Keratinocyte (primary cell): ENCODE results near the gene NCAM2. TPM values are rescaled to one million over a fixed set of nuclear protein-coding genes. Genes with fewer than 3 reads are reported as not detected.

Experiments
- DNase-seq: peaks from one replicate; pipeline ENCODE4 v3.0.0-alpha.2; 2011; ENCODE audit warnings: low read depth, missing footprints, low spot score
- FAIRE-seq: peaks from 2 replicates; lab custom pipeline; 2011; peaks lifted over from hg19 to GRCh38; lab: Jason Lieb, UNC
- H2AFZ ChIP-seq: 2 replicates; pipeline ENCODE4 v1.6.0; 2012; ENCODE audit warnings: low read length, control low read depth, inconsistent platforms; ENCODE audit not compliant: control insufficient read depth
- H3K27ac ChIP-seq: 2 replicates; pipeline ENCODE4 v1.5.1; 2011; ENCODE audit warnings: low read length; ENCODE audit not compliant: control insufficient read depth, insufficient read depth
- H3K27me3 ChIP-seq: 3 replicates; pipeline ENCODE4 v1.6.0; 2011; ENCODE audit warnings: low read length; ENCODE audit not compliant: control insufficient read depth, insufficient read depth; ENCODE audit errors: extremely low read depth
- H3K36me3 ChIP-seq, 2 experiments: 2 replicates in 1 of 2; 3 replicates in 1 of 2; pipeline ENCODE4 v1.5.1; 2011; ENCODE audit warnings: low read length in 2 of 2, mild to moderate bottlenecking in 1 of 2; ENCODE audit not compliant: control insufficient read depth in 2 of 2, insufficient read depth in 2 of 2; ENCODE audit errors: extremely low read depth in 1 of 2
- H3K4me1 ChIP-seq: 3 replicates; pipeline ENCODE4 v1.5.1; 2011; ENCODE audit warnings: low read length; ENCODE audit not compliant: control insufficient read depth, insufficient read depth; ENCODE audit errors: extremely low read depth
- H3K4me2 ChIP-seq: 3 replicates; pipeline ENCODE4 v1.6.0; 2011; ENCODE audit warnings: low read depth, low read length; ENCODE audit not compliant: control insufficient read depth, insufficient read depth; ENCODE audit errors: extremely low read depth
- H3K4me3 ChIP-seq, 3 experiments: fragments of 200-600 bp in 1 of 3; sonication (generic) in 1 of 3; 2 replicates in 2 of 3; 3 replicates in 1 of 3; pipeline ENCODE4 v1.5.1; 2011 to 2016; ENCODE audit warnings: low read length in 3 of 3, mild to moderate bottlenecking in 3 of 3, control low read depth in 2 of 3, inconsistent platforms in 1 of 3, low read depth in 1 of 3, mixed read lengths in 1 of 3, mixed run types in 1 of 3, moderate library complexity in 1 of 3; ENCODE audit not compliant: control insufficient read depth in 2 of 3, insufficient read depth in 2 of 3; ENCODE audit errors: extremely low read depth in 1 of 3
- H3K79me2 ChIP-seq: 2 replicates; pipeline ENCODE4 v1.6.0; 2012; ENCODE audit warnings: low read length; ENCODE audit not compliant: control insufficient read depth, insufficient read depth
- H3K9ac ChIP-seq: 3 replicates; pipeline ENCODE4 v1.6.0; 2011; ENCODE audit warnings: low read length; ENCODE audit not compliant: control insufficient read depth, insufficient read depth; ENCODE audit errors: extremely low read depth
- H3K9me1 ChIP-seq: 3 replicates; pipeline ENCODE4 v1.6.0; 2011; ENCODE audit warnings: low read length; ENCODE audit not compliant: control insufficient read depth, insufficient read depth; ENCODE audit errors: extremely low read depth
- H3K9me3 ChIP-seq: 2 replicates; pipeline ENCODE4 v1.5.1; 2012; ENCODE audit warnings: low read depth, low read length; ENCODE audit not compliant: control insufficient read depth
- H4K20me1 ChIP-seq: 3 replicates; pipeline ENCODE4 v1.6.0; 2011; ENCODE audit warnings: low read length; ENCODE audit not compliant: control insufficient read depth, insufficient read depth; ENCODE audit errors: extremely low read depth
- EZH2 ChIP-seq: IDR thresholded peaks from one replicate; pipeline ENCODE4 v1.6.1; 2012; ENCODE audit warnings: inconsistent platforms, mild to moderate bottlenecking, low read length, moderate library complexity
- dilution Hi-C: fragments of 300-500 bp; cut with MboI; formaldehyde crosslinking; loops from one replicate; pipeline ENCODE4 v1.7.0; 2020; ENCODE audit warnings: low sequenced_read_pairs; ENCODE audit not compliant: extremely low pct_ligation_motif_present
- polyA plus RNA-seq, 5 experiments: library from polyadenylated mRNA; depleted of rRNA in 3 of 5; stranded (reverse) in 3 of 5; stranded (forward) in 1 of 5; unstranded in 1 of 5; fragments of >200 nt; gene quantifications; 1 replicate in 1 of 5; 2 replicates in 3 of 5; 3 replicates in 1 of 5; pipeline versions ENCODE4 v1.2.1 to v1.2.3, GENCODE V29; 2011 to 2012; ENCODE audit warnings: missing spikeins in 2 of 5, low read depth in 1 of 5, low replicate concordance in 1 of 5
- TF ChIP-seq, protein P1 (sequence below), 3 experiments: IDR thresholded peaks in 1 of 3; conservative IDR thresholded peaks in 1 of 3; optimal IDR thresholded peaks in 1 of 3; 2 replicates in 2 of 3; 3 replicates in 1 of 3; pipeline versions ENCODE3 to v1.5.1; 2011; ENCODE audit warnings: low read length in 3 of 3, mild to moderate bottlenecking in 3 of 3, moderate library complexity in 2 of 3, control low read depth in 1 of 3, inconsistent platforms in 1 of 3; ENCODE audit not compliant: insufficient read depth in 2 of 3; ENCODE audit errors: extremely low read depth in 1 of 3

The NCAM2 gene
- polyA plus RNA-seq, 1 donor (not counting 4 experiments of a cell fraction or from before 2014, with no cell fraction given) = 0.16 TPM

DNA sequence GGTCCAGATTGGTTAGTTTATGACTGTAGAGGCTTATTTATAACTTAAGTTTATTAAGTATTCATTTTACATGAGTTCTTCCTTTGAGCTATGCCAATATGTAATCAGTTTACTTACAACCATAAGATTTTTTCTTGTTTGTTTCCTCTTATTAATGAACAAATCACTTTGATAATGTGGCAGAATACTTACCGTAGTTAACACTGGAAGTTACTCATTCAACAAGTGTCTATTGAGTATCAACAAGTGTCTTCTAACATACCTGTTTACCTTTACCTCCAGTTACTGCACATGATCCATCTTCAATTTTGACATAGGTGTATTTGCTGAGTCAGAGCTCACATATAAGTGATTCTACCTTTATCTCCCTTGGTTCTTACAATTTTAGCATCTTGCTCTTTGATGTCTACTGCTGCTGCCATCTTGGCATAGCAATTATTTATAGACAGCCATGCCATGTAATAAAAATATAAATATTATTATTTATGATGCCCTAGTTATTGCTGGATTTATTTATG is 205.7 kb downstream of the NCAM2 start:
- no peak overlapping the region for H2AFZ ChIP-seq
- no peaks in the 10 kb centered on the region for H4K20me1 ChIP-seq
- H3K9me3 ChIP-seq = no peaks in the 10 kb centered on the region
- H3K9me1 ChIP-seq = no peaks in the 10 kb centered on the region
- no peak overlapping the region for H3K4me2 ChIP-seq
- dilution Hi-C loops = loop anchor here (25.0 kb wide), 1 partner anchor 108 kb away; no protein-coding TSS in a partner anchor
- H3K79me2 ChIP-seq = no peaks in the 10 kb centered on the region
- no peaks in the 10 kb centered on the region for H3K27me3 ChIP-seq
- H3K4me3 ChIP-seq = no peak overlapping the region
- no peak overlapping the region for H3K9ac ChIP-seq
- no peaks in the 10 kb centered on the region for H3K36me3 ChIP-seq
- DNase-seq = no peak
- FAIRE-seq = no peak
- no peak for TF ChIP-seq EZH2
- TF ChIP-seq, protein P1, sequence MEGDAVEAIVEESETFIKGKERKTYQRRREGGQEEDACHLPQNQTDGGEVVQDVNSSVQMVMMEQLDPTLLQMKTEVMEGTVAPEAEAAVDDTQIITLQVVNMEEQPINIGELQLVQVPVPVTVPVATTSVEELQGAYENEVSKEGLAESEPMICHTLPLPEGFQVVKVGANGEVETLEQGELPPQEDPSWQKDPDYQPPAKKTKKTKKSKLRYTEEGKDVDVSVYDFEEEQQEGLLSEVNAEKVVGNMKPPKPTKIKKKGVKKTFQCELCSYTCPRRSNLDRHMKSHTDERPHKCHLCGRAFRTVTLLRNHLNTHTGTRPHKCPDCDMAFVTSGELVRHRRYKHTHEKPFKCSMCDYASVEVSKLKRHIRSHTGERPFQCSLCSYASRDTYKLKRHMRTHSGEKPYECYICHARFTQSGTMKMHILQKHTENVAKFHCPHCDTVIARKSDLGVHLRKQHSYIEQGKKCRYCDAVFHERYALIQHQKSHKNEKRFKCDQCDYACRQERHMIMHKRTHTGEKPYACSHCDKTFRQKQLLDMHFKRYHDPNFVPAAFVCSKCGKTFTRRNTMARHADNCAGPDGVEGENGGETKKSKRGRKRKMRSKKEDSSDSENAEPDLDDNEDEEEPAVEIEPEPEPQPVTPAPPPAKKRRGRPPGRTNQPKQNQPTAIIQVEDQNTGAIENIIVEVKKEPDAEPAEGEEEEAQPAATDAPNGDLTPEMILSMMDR (optimal IDR thresholded peaks at IDR 0.05 in 1 of 3, IDR thresholded peaks at IDR 0.05 in 1 of 3, conservative IDR thresholded peaks at IDR 0.05 in 1 of 3; ENCODE audit: extremely low read depth in 1 of 3, insufficient read depth in 2 of 3, low read length in 3 of 3) = no peak
- peaks cover 5% of the 10 kb centered on the region for H3K4me1 ChIP-seq
- H3K27ac ChIP-seq = no peak overlapping the region

DNA sequence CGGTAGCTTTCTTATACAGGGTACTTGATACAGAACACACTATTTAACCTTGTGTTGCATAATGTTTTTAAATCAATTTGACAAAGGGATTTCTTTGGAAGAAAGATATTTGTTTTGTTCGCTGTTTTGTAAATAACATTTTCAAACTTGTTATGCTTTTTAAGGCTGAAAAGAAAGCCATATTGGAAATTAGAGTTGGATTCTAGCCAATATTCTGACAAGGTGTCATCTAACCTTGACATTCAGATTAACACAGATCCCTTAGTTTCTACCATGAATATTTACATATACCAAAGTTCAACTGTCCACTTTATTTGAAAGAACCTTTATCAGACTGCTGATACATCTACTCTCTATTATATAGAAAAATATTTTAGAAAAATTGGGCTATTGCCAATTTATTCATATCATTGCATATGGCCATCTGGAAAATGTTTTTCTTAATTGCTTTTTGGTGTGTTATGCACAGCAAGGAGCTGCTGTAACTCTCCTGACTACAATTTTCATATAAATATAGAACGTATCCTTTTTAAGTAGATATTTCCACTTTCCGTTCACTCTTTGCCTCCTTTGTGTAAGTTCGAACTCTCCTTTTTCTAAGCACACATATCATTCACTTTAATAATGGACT is 206.3 kb downstream of the NCAM2 start:
- FAIRE-seq = no peak
- Histone ChIP-seq H3K36me3 (no peaks in the 10 kb centered on the region), H3K9me3 (no peaks in the 10 kb centered on the region), H3K9me1 (no peaks in the 10 kb centered on the region), H3K4me2 (no peak overlapping the region), H3K4me1 (peaks cover 5% of the 10 kb centered on the region), H3K4me3 (no peak overlapping the region), H3K79me2 (no peaks in the 10 kb centered on the region), H4K20me1 (no peaks in the 10 kb centered on the region), H2AFZ (no peak overlapping the region), H3K9ac (no peak overlapping the region), H3K27ac (no peak overlapping the region), H3K27me3 (no peaks in the 10 kb centered on the region)
- DNase-seq = no peak
- dilution Hi-C loops = loop anchor here (25.0 kb wide), 1 partner anchor 108 kb away; no protein-coding TSS in a partner anchor
- TF ChIP-seq, protein P1 (optimal IDR thresholded peaks at IDR 0.05 in 1 of 3, IDR thresholded peaks at IDR 0.05 in 1 of 3, conservative IDR thresholded peaks at IDR 0.05 in 1 of 3; ENCODE audit: extremely low read depth in 1 of 3, insufficient read depth in 2 of 3, low read length in 3 of 3) = no peak
- TF ChIP-seq EZH2 = no peak
